ENCODE results near the gene RBBP4. TPM values are rescaled to one million over a fixed set of nuclear protein-coding genes. Genes with fewer than 3 reads are reported as not detected.
"Not testable (repeated sequence)": the region's sequence is repeated elsewhere in the genome, so short reads cannot be mapped to it uniquely, and the experiment has no call there.

RBBP4 gene
- total and polyA plus RNA-seq, 4 donors = 37.7 to 205 (median 107) TPM

DNA sequence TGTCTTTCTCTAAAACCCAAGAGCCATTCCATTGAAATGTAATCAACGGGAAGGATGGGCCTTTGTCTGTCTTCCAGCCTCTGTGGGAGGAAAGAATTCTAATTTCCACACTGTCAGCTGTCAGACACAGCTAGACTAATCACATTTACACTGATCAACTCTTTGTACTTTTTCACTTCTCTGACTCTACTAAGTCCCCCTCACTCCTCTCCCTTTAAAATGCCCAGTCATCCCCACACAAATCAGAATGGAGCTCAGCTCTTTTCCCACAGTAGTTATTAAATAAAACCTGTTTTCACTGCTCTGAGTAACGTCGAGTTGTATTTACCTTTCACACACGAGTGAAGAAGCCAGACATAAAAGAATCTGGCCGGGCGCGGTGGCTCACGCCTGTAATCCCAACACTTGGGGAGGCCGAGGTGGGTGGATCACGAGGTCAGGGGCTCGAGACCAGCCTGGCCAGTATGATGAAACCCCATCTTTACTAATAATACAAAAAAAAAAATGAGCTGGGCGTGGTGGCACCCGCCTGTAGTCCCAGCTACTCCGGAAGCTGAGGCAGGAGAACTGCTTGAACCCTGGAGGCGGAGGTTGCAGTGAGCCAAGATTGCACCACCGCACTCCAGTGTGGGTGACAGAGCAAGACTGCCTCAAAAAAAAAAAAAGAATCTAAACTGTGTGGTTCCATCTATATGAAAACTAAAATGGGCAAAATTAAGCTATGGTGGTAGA lies 13.9 kb upstream of the RBBP4 start:
- no peak for ATAC-seq (ENCODE audit: insufficient read depth, low FRiP score)
- no peak overlapping the region for H3K27ac ChIP-seq (ENCODE audit: low read depth in 1 of 2, low read length in 1 of 2)
- H3K4me1 ChIP-seq (ENCODE audit: control insufficient read depth in 5 of 5, insufficient read depth in 5 of 5, low read length in 5 of 5) = no peaks in the 10 kb centered on the region
- 64 to 73% methylated on average over 16 of the region's 16 CpGs for WGBS, 2 donors
- H3K9ac ChIP-seq (ENCODE audit: insufficient read depth in 1 of 2, low read length in 2 of 2) = no peak overlapping the region
- no peaks in the 10 kb centered on the region for H3K27me3 ChIP-seq (ENCODE audit: control insufficient read depth in 3 of 3, insufficient read depth in 3 of 3, low read length in 2 of 3)
- DNase-seq = no peak
- TF ChIP-seq, protein P1, sequence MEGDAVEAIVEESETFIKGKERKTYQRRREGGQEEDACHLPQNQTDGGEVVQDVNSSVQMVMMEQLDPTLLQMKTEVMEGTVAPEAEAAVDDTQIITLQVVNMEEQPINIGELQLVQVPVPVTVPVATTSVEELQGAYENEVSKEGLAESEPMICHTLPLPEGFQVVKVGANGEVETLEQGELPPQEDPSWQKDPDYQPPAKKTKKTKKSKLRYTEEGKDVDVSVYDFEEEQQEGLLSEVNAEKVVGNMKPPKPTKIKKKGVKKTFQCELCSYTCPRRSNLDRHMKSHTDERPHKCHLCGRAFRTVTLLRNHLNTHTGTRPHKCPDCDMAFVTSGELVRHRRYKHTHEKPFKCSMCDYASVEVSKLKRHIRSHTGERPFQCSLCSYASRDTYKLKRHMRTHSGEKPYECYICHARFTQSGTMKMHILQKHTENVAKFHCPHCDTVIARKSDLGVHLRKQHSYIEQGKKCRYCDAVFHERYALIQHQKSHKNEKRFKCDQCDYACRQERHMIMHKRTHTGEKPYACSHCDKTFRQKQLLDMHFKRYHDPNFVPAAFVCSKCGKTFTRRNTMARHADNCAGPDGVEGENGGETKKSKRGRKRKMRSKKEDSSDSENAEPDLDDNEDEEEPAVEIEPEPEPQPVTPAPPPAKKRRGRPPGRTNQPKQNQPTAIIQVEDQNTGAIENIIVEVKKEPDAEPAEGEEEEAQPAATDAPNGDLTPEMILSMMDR (IDR thresholded peaks at IDR 0.05; ENCODE audit: control extremely low read depth, extremely low read depth) = no peak
- no peak overlapping the region for H3K4me3 ChIP-seq
- peaks cover 0 to 13% (median 4%) of the 10 kb centered on the region in 4 donors for H3K36me3 ChIP-seq (ENCODE audit: control insufficient read depth in 4 of 4, insufficient read depth in 4 of 4, low read length in 4 of 4)
- no peaks in the 10 kb centered on the region for H3K9me3 ChIP-seq (ENCODE audit: control insufficient read depth in 4 of 4, insufficient read depth in 3 of 4, low read length in 3 of 4)

DNA sequence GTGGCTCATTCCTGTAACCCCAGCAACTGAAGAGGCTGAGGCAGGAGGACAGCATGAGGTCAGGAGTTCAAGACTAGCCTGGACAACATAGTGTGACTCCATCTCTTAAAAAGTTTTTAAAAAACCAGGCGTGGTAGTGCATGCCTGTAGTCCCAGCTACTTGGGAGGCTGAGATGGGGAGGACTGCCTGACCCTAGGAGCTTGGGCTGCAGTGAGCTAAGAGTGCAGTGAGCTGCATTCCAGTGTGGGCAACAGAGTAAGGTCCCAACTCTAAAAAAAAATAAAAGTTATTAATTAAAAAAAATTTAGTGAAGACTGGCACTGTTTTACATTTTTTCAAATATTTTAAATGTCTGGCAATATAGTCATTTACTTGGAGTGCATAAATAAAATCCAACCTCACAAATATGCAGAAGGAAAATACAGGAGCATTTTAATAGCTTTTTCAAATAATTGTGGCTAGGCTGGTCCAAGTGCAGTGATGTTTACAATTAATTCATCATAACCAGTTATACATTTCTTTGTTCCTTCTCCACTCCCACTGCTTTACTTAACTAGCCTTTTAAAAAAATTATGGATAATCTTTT lies 11.4 kb upstream of the RBBP4 start:
- WGBS, 2 donors = 94 to 97% methylated on average over 1 of the region's 1 CpG
- H3K4me1 ChIP-seq (ENCODE audit: control insufficient read depth in 5 of 5, insufficient read depth in 5 of 5, low read length in 5 of 5) = no peaks in the 10 kb centered on the region
- ATAC-seq (ENCODE audit: insufficient read depth, low FRiP score) (no peak), DNase-seq (no peak)
- H3K27ac ChIP-seq (ENCODE audit: low read depth in 1 of 2, low read length in 1 of 2) = no peak overlapping the region
- H3K9me3 ChIP-seq (ENCODE audit: control insufficient read depth in 4 of 4, insufficient read depth in 3 of 4, low read length in 3 of 4) = no peaks in the 10 kb centered on the region
- H3K27me3 ChIP-seq (ENCODE audit: control insufficient read depth in 3 of 3, insufficient read depth in 3 of 3, low read length in 2 of 3) = no peaks in the 10 kb centered on the region
- no peak overlapping the region for H3K9ac ChIP-seq (ENCODE audit: insufficient read depth in 1 of 2, low read length in 2 of 2)
- TF ChIP-seq, protein P1 (IDR thresholded peaks at IDR 0.05; ENCODE audit: control extremely low read depth, extremely low read depth) = no peak
- H3K4me3 ChIP-seq = no peak overlapping the region
- H3K36me3 ChIP-seq (ENCODE audit: control insufficient read depth in 4 of 4, insufficient read depth in 4 of 4, low read length in 4 of 4) = peaks cover 0 to 2% (median under 1%) of the 10 kb centered on the region in 4 donors

DNA sequence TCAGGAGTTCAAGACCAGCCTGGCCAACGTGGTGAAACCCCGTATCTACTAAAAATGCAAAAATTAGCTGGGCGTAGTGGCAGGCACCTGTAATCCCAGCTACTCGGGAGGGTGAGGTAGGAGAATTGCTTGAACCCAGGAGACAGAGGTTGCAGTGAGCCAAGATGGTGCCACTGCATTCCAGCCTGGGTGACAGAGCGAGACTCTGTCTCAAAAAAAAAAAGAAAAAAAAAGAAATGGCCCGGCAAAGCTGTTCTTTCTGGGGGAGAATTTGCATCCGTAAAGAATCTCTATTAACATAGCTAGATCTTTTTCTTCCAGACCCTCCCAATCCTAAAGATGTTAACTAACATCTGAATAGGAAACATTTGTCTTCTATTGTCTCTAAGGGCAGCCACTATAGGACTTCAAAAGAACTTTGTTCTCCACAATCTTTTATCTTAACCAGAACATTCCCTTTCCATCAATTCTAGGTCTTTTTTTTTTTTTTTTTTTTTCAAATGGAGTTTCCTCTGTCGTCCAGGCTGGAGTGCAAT lies 8.6 kb upstream of the RBBP4 start:
- not testable (repeated sequence) for H3K36me3 ChIP-seq (ENCODE audit: control insufficient read depth in 4 of 4, insufficient read depth in 4 of 4, low read length in 4 of 4)

DNA sequence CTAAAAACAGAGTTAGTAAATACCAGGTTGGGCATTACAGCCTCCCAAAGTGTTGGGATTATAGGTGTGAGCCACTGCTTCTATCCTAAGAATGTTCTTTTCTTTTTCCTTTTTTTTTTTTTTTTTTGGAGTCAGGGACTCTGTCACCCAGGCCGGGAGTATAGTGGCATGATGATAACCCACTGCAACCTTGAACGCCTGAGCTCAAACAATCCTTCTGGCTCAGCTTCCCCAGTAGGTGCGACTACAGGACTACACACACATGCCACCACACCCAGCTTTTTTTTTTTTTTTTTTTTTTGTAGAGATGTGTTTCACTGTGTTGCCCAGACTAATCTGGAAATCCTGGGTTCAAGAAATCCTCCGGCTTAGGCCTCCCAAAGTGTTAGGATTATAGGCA lies 6.6 kb upstream of the RBBP4 start:
- Histone ChIP-seq H3K27me3 (ENCODE audit: control insufficient read depth in 3 of 3, insufficient read depth in 3 of 3, low read length in 2 of 3) (no peaks in the 10 kb centered on the region), H3K4me3 (no peak overlapping the region), H3K9ac (ENCODE audit: insufficient read depth in 1 of 2, low read length in 2 of 2) (no peak overlapping the region), H3K9me3 (ENCODE audit: control insufficient read depth in 4 of 4, insufficient read depth in 3 of 4, low read length in 3 of 4) (no peaks in the 10 kb centered on the region), H3K27ac (ENCODE audit: low read depth in 1 of 2, low read length in 1 of 2) (no peak overlapping the region), H3K4me1 (ENCODE audit: control insufficient read depth in 5 of 5, insufficient read depth in 5 of 5, low read length in 5 of 5) (peaks cover 0 to 4% (median 0%) of the 10 kb centered on the region in 5 donors), H3K36me3 (ENCODE audit: control insufficient read depth in 4 of 4, insufficient read depth in 4 of 4, low read length in 4 of 4) (peaks cover 0 to 4% (median 0%) of the 10 kb centered on the region in 4 donors)
- TF ChIP-seq, protein P1 (IDR thresholded peaks at IDR 0.05; ENCODE audit: control extremely low read depth, extremely low read depth) = no peak
- ATAC-seq (ENCODE audit: insufficient read depth, low FRiP score) (no peak), DNase-seq (no peak)
- 92 to 94% methylated on average over 4 of the region's 4 CpGs for WGBS, 2 donors

More for the DNA sequence above, 8.6 kb upstream of the RBBP4 start:
- WGBS, 2 donors = 82 to 88% methylated on average over 8 of the region's 8 CpGs
- H3K4me3 ChIP-seq; DNase-seq; H3K9ac ChIP-seq (ENCODE audit: insufficient read depth in 1 of 2, low read length in 2 of 2); H3K27me3 ChIP-seq (ENCODE audit: control insufficient read depth in 3 of 3, insufficient read depth in 3 of 3, low read length in 2 of 3); H3K9me3 ChIP-seq (ENCODE audit: control insufficient read depth in 4 of 4, insufficient read depth in 3 of 4, low read length in 3 of 4); H3K27ac ChIP-seq (ENCODE audit: low read depth in 1 of 2, low read length in 1 of 2); ATAC-seq (ENCODE audit: insufficient read depth, low FRiP score); H3K4me1 ChIP-seq (ENCODE audit: control insufficient read depth in 5 of 5, insufficient read depth in 5 of 5, low read length in 5 of 5): not testable (repeated sequence)

Measured in lung (tissue), 12 donors.